H1 (cell line): ENCODE results near the gene VDR. TPM values are rescaled to one million over a fixed set of nuclear protein-coding genes. Genes with fewer than 3 reads are reported as not detected.

Experiments
- CTCF ChIA-PET: fragments of 300-600 bp; sonication (Branson Sonifier 250); formaldehyde crosslinking; loops from one replicate; lab custom pipeline; 2021; ENCODE audit not compliant: partially characterized antibody; lab: Charles Lee
- POLR2A ChIA-PET: fragments of 300-600 bp; sonication (Branson Sonifier 250); formaldehyde crosslinking; loops from one replicate; lab custom pipeline; 2021; ENCODE audit warnings: inconsistent platforms; ENCODE audit not compliant: partially characterized antibody; lab: Charles Lee
- DNase-seq, 2 experiments: peaks; one replicate each; pipeline versions ENCODE4 v3.0.0 to v3.0.0-alpha.2; 2010 to 2022; ENCODE audit warnings: low spot score in 2 of 2, low read depth in 1 of 2, mixed read lengths in 1 of 2
- FAIRE-seq: peaks from 2 replicates; lab custom pipeline; 2011; peaks lifted over from hg19 to GRCh38; lab: Jason Lieb, UNC
- H2AFZ ChIP-seq: 2 replicates; pipeline ENCODE4 v1.8.1; 2012; ENCODE audit warnings: low read length, inconsistent platforms
- H2AK5ac ChIP-seq: 2 replicates; pipeline ENCODE4 v1.6.1; 2013; ENCODE audit warnings: low read depth, low read length
- H2BK120ac ChIP-seq: replicated peaks from 2 replicates; pipeline ENCODE3; 2013; ENCODE audit warnings: low read depth, low read length, inconsistent platforms
- H2BK12ac ChIP-seq: 2 replicates; pipeline ENCODE4 v1.6.1; 2013; ENCODE audit warnings: low read depth, low read length
- H2BK15ac ChIP-seq: 2 replicates; pipeline ENCODE4 v1.6.1; 2013; ENCODE audit warnings: low read length
- H2BK20ac ChIP-seq: 2 replicates; pipeline ENCODE4 v1.6.1; 2013; ENCODE audit warnings: low read length
- H2BK5ac ChIP-seq: 2 replicates; pipeline ENCODE4 v1.6.1; 2013; ENCODE audit warnings: low read depth, low read length
- H3K14ac ChIP-seq: 2 replicates; pipeline ENCODE4 v1.6.1; 2013; ENCODE audit warnings: inconsistent platforms; ENCODE audit not compliant: insufficient read length
- H3K18ac ChIP-seq: 2 replicates; pipeline ENCODE4 v1.6.1; 2013; ENCODE audit warnings: low read length; ENCODE audit errors: extremely low read depth
- H3K23ac ChIP-seq: 2 replicates; pipeline ENCODE4 v1.6.1; 2013; ENCODE audit warnings: inconsistent platforms; ENCODE audit not compliant: insufficient read length
- H3K23me2 ChIP-seq: 2 replicates; pipeline ENCODE4 v1.6.1; 2013; ENCODE audit warnings: low read depth, low read length
- H3K27ac ChIP-seq: 2 replicates; pipeline ENCODE4 v1.6.1; 2011; ENCODE audit warnings: low read depth, low read length, inconsistent platforms
- H3K27me3 ChIP-seq, 4 experiments: replicated peaks in 1 of 4; 1 replicate in 1 of 4; 2 replicates in 3 of 4; pipeline versions ENCODE4 v1.6.1 to v1.8.1; 2011 to 2013; ENCODE audit warnings: low read length in 3 of 4, mild to moderate bottlenecking in 3 of 4, inconsistent platforms in 2 of 4, mixed read lengths in 2 of 4, moderate library complexity in 1 of 4; ENCODE audit not compliant: control insufficient read depth in 3 of 4, insufficient read depth in 3 of 4; ENCODE audit errors: extremely low read depth in 1 of 4
- H3K36me3 ChIP-seq, 4 experiments: 2 replicates each; pipeline versions ENCODE4 v1.6.1 to v1.8.1; 2011 to 2013; ENCODE audit warnings: mild to moderate bottlenecking in 4 of 4, low read length in 3 of 4, moderate library complexity in 2 of 4, control low read depth in 1 of 4, inconsistent platforms in 1 of 4; ENCODE audit not compliant: insufficient read depth in 4 of 4, control insufficient read depth in 2 of 4
- H3K4ac ChIP-seq: replicated peaks from 2 replicates; pipeline ENCODE3; 2013; ENCODE audit warnings: low read length, low read depth, mixed read lengths, inconsistent platforms; ENCODE audit not compliant: insufficient read length
- H3K4me1 ChIP-seq, 4 experiments: replicated peaks in 1 of 4; 1 replicate in 1 of 4; 2 replicates in 3 of 4; pipeline versions ENCODE4 v1.6.1 to v1.8.1; 2011 to 2013; ENCODE audit warnings: low read length in 3 of 4, inconsistent platforms in 2 of 4, mixed read lengths in 1 of 4; ENCODE audit not compliant: insufficient read depth in 4 of 4, control insufficient read depth in 3 of 4
- H3K4me2 ChIP-seq, 2 experiments: 2 replicates each; pipeline versions ENCODE4 v1.6.1 to v1.8.1; 2011 to 2013; ENCODE audit warnings: low read depth in 2 of 2, low read length in 2 of 2, control low read depth in 1 of 2, inconsistent platforms in 1 of 2, mild to moderate bottlenecking in 1 of 2; ENCODE audit not compliant: insufficient read depth in 1 of 2
- H3K4me3 ChIP-seq, 4 experiments: fragments of 200-600, 300-600 bp in 1 of 4; sonication (generic), shearing (Covaris generic), sonication (Bioruptor Twin) in 1 of 4; 2 replicates each; pipeline versions ENCODE4 v1.5.1 to v1.8.1; 2011 to 2016; ENCODE audit warnings: low read length in 4 of 4, low read depth in 3 of 4, control low read depth in 2 of 4, inconsistent platforms in 2 of 4, mild to moderate bottlenecking in 2 of 4, mixed read lengths in 1 of 4, moderate library complexity in 1 of 4; ENCODE audit not compliant: insufficient read depth in 2 of 4; ENCODE audit errors: extremely low read depth in 1 of 4
- H3K56ac ChIP-seq: replicated peaks from 2 replicates; pipeline ENCODE3; 2013; ENCODE audit warnings: low read depth, mild to moderate bottlenecking, mixed read lengths, low read length, inconsistent platforms; ENCODE audit not compliant: insufficient read length
- H3K79me1 ChIP-seq: 2 replicates; pipeline ENCODE4 v1.6.1; 2013; ENCODE audit warnings: low read depth, low read length, control low read depth
- H3K79me2 ChIP-seq, 2 experiments: 2 replicates each; pipeline versions ENCODE4 v1.6.1 to v1.8.1; 2012 to 2013; ENCODE audit warnings: low read length in 2 of 2, mild to moderate bottlenecking in 2 of 2, inconsistent platforms in 1 of 2; ENCODE audit not compliant: insufficient read depth in 2 of 2, control insufficient read depth in 1 of 2
- H3K9ac ChIP-seq, 4 experiments: replicated peaks in 1 of 4; 1 replicate in 1 of 4; 2 replicates in 3 of 4; pipeline versions ENCODE4 v1.6.1 to v1.8.1; 2011 to 2013; ENCODE audit warnings: low read depth in 3 of 4, low read length in 3 of 4, control low read depth in 2 of 4, mild to moderate bottlenecking in 2 of 4, moderate library complexity in 2 of 4, inconsistent platforms in 1 of 4; ENCODE audit errors: extremely low read depth in 1 of 4
- H3K9me3 ChIP-seq, 2 experiments: 2 replicates each; pipeline versions ENCODE4 v1.6.1 to v1.8.1; 2012 to 2013; ENCODE audit warnings: mild to moderate bottlenecking in 2 of 2, moderate library complexity in 2 of 2, control low read depth in 1 of 2, inconsistent platforms in 1 of 2, low read depth in 1 of 2, low read length in 1 of 2, mixed read lengths in 1 of 2; ENCODE audit not compliant: insufficient read depth in 2 of 2
- H4K20me1 ChIP-seq, 2 experiments: replicated peaks in 1 of 2; 2 replicates each; pipeline versions ENCODE3 to v1.8.1; 2011 to 2013; ENCODE audit warnings: inconsistent platforms in 2 of 2, low read length in 2 of 2, mild to moderate bottlenecking in 1 of 2; ENCODE audit not compliant: insufficient read depth in 2 of 2, control insufficient read depth in 1 of 2
- H4K5ac ChIP-seq: 2 replicates; pipeline ENCODE4 v1.6.1; 2013; ENCODE audit warnings: low read length, low read depth, mixed read lengths, inconsistent platforms; ENCODE audit not compliant: insufficient read length
- H4K8ac ChIP-seq: 2 replicates; pipeline ENCODE4 v1.8.0; 2013; ENCODE audit warnings: mild to moderate bottlenecking, moderate library complexity, low read length, inconsistent platforms; ENCODE audit not compliant: insufficient read depth; ENCODE audit errors: extremely low read depth
- H4K91ac ChIP-seq: replicated peaks from 2 replicates; pipeline ENCODE3; 2013; ENCODE audit warnings: low read length, mixed read lengths, inconsistent platforms; ENCODE audit not compliant: insufficient read length
- KDM4A ChIP-seq: IDR thresholded peaks from one replicate; pipeline ENCODE4 v1.7.1; 2012; ENCODE audit warnings: low read depth, mild to moderate bottlenecking, moderate library complexity, low read length, inconsistent platforms; ENCODE audit not compliant: severe bottlenecking
- TBP ChIP-seq: IDR thresholded peaks from 2 replicates; pipeline ENCODE4 v1.6.1; 2011; ENCODE audit warnings: low read depth, low read length, improper control_type of control experiment
- WGBS, 2 experiments: shearing (Covaris generic) in 1 of 2; methylation state at CpG; one replicate each; pipeline versions ENCODE4 v1.1.6 to v1.1.7; 2013 to 2015; ENCODE audit warnings: low lambda C conversion rate in 2 of 2, mixed read lengths in 2 of 2, inconsistent platforms in 1 of 2, low coverage in 1 of 2, missing lambda C conversion rate in 1 of 2; ENCODE audit not compliant: insufficient replicate concordance in 2 of 2, insufficient coverage in 1 of 2, insufficient read length in 1 of 2; ENCODE audit errors: extremely low coverage in 1 of 2, missing lambda C conversion rate in 1 of 2; 5-methylcytosine and 5-hydroxymethylcytosine counted together
- polyA plus RNA-seq, 7 experiments: library from polyadenylated mRNA; depleted of rRNA in 3 of 7; stranded (reverse) in 5 of 7; unstranded in 2 of 7; fragments of >200 nt in 5 of 7; fragments of 200-250 nt in 2 of 7; gene quantifications; 1 replicate in 5 of 7; 2 replicates in 1 of 7; 4 replicates in 1 of 7; pipeline versions ENCODE4 v1.2.1 to v1.2.3, GENCODE V29; 2011 to 2013; ENCODE audit warnings: missing spikeins in 2 of 7, mixed read lengths in 2 of 7
- total RNA-seq: library from RNA; stranded (reverse); fragmentation: NEBNext Ultra II Directional; extraction: Animal tissue kit (Norgen Biotek cat#: 25700); gene quantifications from 2 replicates; pipeline ENCODE4 v1.2.1, GENCODE V29; 2021
- TF ChIP-seq, protein P1 (sequence below), 3 experiments: IDR thresholded peaks; 1 replicate in 2 of 3; 2 replicates in 1 of 3; pipeline versions ENCODE4 v1.5.1 to v1.6.1; 2011; ENCODE audit warnings: low read length in 3 of 3, mild to moderate bottlenecking in 3 of 3, inconsistent platforms in 2 of 3, low read depth in 1 of 3, moderate library complexity in 1 of 3; ENCODE audit not compliant: insufficient read depth in 1 of 3; ENCODE audit errors: control extremely low read depth in 1 of 3

The VDR gene
- total and polyA plus RNA-seq, 2 of the 8 experiments (the other 6 are each of a cell fraction or from before 2014, with no cell fraction given) = 0.44 to 0.65 TPM

DNA sequence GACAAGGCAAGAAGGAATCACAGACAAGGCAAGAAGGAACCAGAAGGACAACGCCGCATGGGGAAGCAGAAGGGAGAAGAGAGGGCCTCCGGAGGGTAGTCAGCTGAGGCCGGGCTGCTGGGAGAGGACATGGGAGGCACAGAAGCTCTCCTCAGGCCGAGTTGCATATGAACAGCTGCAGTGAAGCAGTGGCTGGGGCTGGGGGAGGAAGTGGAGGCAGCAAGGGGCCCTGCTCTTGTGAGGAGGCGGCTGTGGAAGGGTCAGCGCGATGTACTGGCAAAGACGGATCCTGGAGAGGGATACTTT lies 36.6 kb upstream of the VDR start:
- H3K14ac ChIP-seq = no peak overlapping the region
- no peak overlapping the region for H3K9ac ChIP-seq
- H2BK20ac ChIP-seq = no peak overlapping the region
- CTCF ChIA-PET = interaction anchor here (0.7 to 2.5 kb wide), 12 partner anchors 13 to 248 kb away, joined by 3 to 10 read pairs (median 4); partner anchors contain the start of gene TMEM106C
- no peak overlapping the region; the same call in 1 of the 2 replicates for H3K18ac ChIP-seq
- H3K4ac ChIP-seq = no peak overlapping the region
- peak overlapping the region; percentile 42 to 73; a peak in 2 of 4 replicates for H3K4me2 ChIP-seq
- H2BK120ac ChIP-seq = no peak overlapping the region
- FAIRE-seq (no peak), DNase-seq (no peak)
- H4K91ac ChIP-seq = no peak overlapping the region
- peaks cover 0 to 24% (median 16%) of the 10 kb centered on the region in 4 experiments; a peak in 5 of 7 replicates for H3K27me3 ChIP-seq
- peaks cover 0 to 16% (median 13%) of the 10 kb centered on the region in 4 experiments; a peak in 5 of 7 replicates for H3K4me1 ChIP-seq
- H2AK5ac ChIP-seq = no peak overlapping the region
- H3K36me3 ChIP-seq = no peaks in the 10 kb centered on the region
- POLR2A ChIA-PET = no interaction called here
- H3K23ac ChIP-seq = no peak overlapping the region
- peaks cover 0 to 2% of the 10 kb centered on the region in 2 experiments for H4K20me1 ChIP-seq
- no peaks in the 10 kb centered on the region for H3K79me2 ChIP-seq
- no peak overlapping the region for H3K4me3 ChIP-seq
- H3K27ac ChIP-seq = no peak overlapping the region
- H3K56ac ChIP-seq = no peak overlapping the region
- H3K23me2 ChIP-seq = peaks cover 6% of the 10 kb centered on the region
- H3K79me1 ChIP-seq = no peaks in the 10 kb centered on the region
- no peak overlapping the region for H2AFZ ChIP-seq
- no peak overlapping the region for H4K8ac ChIP-seq
- peak overlapping the region; percentile 61; the same call in 1 of the 2 replicates for H2BK15ac ChIP-seq
- H2BK5ac ChIP-seq = no peak overlapping the region
- TF ChIP-seq KDM4A (peak; percentile 10), TBP (no peak)
- TF ChIP-seq, protein P1, sequence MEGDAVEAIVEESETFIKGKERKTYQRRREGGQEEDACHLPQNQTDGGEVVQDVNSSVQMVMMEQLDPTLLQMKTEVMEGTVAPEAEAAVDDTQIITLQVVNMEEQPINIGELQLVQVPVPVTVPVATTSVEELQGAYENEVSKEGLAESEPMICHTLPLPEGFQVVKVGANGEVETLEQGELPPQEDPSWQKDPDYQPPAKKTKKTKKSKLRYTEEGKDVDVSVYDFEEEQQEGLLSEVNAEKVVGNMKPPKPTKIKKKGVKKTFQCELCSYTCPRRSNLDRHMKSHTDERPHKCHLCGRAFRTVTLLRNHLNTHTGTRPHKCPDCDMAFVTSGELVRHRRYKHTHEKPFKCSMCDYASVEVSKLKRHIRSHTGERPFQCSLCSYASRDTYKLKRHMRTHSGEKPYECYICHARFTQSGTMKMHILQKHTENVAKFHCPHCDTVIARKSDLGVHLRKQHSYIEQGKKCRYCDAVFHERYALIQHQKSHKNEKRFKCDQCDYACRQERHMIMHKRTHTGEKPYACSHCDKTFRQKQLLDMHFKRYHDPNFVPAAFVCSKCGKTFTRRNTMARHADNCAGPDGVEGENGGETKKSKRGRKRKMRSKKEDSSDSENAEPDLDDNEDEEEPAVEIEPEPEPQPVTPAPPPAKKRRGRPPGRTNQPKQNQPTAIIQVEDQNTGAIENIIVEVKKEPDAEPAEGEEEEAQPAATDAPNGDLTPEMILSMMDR (IDR thresholded peaks at IDR 0.05; ENCODE audit: control extremely low read depth in 1 of 3, insufficient read depth in 1 of 3, low read depth in 1 of 3, low read length in 3 of 3) = no peak
- H3K9me3 ChIP-seq = no peaks in the 10 kb centered on the region
- H2BK12ac ChIP-seq = peak overlapping the region; percentile 68; the same call in 1 of the 2 replicates
- WGBS, 2 experiments = 78% methylated on average over 9 of the region's 9 CpGs; no CpG with 5 or more reads in 1 of the 2 experiments
- no peak overlapping the region for H4K5ac ChIP-seq
